ENCODE results near the gene HSPA1A.

DNA sequence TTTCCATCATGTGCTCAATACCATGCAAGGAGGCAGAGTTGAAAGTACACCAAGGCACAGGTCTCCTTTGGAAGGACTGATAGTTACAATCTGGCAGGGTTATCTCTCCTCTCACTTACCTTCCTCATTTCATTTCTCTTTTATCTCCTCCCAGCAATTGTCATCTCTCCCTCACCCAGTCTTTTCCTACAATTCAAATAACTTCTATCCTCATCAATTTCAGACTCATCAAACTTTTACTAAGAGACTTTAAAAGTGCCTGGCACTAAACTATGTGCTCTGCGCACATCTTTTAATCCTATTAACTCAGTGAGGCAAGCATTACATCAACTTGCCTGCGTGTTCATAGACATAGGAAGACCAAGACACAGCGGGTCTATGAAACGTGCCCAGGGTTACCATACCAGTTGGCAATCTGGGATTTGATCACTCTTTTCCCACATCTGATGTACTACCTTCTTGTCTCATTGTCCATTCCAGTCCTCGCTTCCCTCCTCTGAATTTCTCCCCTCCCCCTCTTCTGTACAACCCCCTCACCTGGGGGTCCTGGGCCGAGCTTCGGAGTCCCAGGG is 21.0 kb upstream of the HSPA1A start:
- TF ChIP-seq, protein P1, sequence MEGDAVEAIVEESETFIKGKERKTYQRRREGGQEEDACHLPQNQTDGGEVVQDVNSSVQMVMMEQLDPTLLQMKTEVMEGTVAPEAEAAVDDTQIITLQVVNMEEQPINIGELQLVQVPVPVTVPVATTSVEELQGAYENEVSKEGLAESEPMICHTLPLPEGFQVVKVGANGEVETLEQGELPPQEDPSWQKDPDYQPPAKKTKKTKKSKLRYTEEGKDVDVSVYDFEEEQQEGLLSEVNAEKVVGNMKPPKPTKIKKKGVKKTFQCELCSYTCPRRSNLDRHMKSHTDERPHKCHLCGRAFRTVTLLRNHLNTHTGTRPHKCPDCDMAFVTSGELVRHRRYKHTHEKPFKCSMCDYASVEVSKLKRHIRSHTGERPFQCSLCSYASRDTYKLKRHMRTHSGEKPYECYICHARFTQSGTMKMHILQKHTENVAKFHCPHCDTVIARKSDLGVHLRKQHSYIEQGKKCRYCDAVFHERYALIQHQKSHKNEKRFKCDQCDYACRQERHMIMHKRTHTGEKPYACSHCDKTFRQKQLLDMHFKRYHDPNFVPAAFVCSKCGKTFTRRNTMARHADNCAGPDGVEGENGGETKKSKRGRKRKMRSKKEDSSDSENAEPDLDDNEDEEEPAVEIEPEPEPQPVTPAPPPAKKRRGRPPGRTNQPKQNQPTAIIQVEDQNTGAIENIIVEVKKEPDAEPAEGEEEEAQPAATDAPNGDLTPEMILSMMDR (IDR thresholded peaks at IDR 0.05; ENCODE audit: low read depth, low read length), result no peak
- TF ChIP-seq EZH2phosphoT487 (IDR thresholded peaks at IDR 0.05; ENCODE audit: low read depth), result no peak

Measured in OCI-LY3 (cell line).